Right ventricle myocardium superior (tissue), 1 donor: Measurements from ENCODE around the gene KLK4. TPM values are rescaled to one million over a fixed set of nuclear protein-coding genes. Genes with fewer than 3 reads are reported as not detected.

ENCODE experiments used
- ATAC-seq: fragments of 200-7000 bp; cut with Tn5 transposase; one replicate; pipeline ENCODE4 v1.9.1; 2020; ENCODE audit warnings: mild to moderate bottlenecking; ENCODE audit not compliant: poor library complexity
- DNase-seq: peaks from one replicate; pipeline ENCODE4 v3.0.0-alpha.2; 2020
- intact Hi-C: fragments of 100-400 bp; cut with DNase I; formaldehyde crosslinking; loops from one replicate; pipeline ENCODE4 v1.11.2; 2022
- long read RNA-seq: library from polyadenylated mRNA; unstranded; transcript quantifications from one replicate; pipeline ENCODE4 v2.0.0, GENCODE V29; 2021
- total RNA-seq: library from RNA; stranded (reverse); fragmentation: NEBNext Ultra II Directional; extraction: Animal tissue kit (Norgen Biotek cat#: 25700); gene quantifications from one replicate; pipeline ENCODE4 v1.2.1, GENCODE V29; 2021
- donor health status: DM: no; HTN: yes; CAD: no; lungs with severe emphysema.

KLK4 gene, protein sequence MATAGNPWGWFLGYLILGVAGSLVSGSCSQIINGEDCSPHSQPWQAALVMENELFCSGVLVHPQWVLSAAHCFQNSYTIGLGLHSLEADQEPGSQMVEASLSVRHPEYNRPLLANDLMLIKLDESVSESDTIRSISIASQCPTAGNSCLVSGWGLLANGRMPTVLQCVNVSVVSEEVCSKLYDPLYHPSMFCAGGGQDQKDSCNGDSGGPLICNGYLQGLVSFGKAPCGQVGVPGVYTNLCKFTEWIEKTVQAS
- not detected for total RNA-seq
- long read RNA-seq: 0 reads

DNA sequence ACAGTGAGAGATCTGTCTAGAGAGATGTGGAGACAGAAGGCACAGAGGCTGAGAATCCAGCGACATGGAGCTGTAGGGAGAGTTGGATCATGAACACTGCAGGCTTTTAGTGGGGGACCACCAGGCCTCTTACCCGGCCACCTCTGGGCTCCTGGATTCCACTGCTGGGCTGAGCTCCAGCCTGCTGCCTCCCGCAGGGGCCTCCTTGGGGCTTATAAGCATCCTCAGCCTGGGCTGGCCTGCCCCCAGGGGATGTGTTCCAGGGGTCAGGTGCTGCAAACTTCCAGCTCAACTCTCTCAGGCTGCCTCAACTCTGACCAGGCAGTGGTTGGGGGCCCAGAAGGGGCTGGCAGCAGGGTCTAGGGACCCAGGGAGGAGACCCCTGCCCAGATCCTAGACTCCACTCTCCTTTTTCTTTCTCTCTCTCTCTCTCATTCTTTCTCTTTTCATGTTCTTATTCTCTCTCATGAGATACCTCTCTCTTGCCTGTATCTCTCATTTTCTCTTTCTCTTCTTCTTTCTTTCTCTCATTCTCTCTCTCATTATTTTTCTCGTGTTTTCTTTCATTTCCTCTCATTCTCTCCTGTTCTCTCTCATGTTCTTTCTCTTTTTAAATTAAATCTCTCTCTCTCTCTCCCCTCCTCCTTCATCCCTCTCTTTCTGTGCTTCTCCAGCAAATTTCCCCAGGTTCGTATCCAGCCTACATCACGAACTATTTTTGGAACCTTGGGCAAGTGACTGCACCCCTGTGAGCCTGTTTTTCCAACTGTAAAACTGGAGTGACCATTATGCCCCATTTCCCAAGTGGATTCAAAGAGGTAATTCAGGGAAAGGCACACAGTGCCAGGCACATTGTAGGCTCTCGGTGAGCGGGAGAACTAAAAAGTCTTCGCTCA lies at the start of gene KLK4:
Gene KLK4 (minus strand): TSS at position 190 of the 896 bp plus-strand sequence. CDS start 657 bp downstream, outside the sequence.
- no peak for DNase-seq
- no peak for ATAC-seq
- intact Hi-C loops: no loop called here

DNA sequence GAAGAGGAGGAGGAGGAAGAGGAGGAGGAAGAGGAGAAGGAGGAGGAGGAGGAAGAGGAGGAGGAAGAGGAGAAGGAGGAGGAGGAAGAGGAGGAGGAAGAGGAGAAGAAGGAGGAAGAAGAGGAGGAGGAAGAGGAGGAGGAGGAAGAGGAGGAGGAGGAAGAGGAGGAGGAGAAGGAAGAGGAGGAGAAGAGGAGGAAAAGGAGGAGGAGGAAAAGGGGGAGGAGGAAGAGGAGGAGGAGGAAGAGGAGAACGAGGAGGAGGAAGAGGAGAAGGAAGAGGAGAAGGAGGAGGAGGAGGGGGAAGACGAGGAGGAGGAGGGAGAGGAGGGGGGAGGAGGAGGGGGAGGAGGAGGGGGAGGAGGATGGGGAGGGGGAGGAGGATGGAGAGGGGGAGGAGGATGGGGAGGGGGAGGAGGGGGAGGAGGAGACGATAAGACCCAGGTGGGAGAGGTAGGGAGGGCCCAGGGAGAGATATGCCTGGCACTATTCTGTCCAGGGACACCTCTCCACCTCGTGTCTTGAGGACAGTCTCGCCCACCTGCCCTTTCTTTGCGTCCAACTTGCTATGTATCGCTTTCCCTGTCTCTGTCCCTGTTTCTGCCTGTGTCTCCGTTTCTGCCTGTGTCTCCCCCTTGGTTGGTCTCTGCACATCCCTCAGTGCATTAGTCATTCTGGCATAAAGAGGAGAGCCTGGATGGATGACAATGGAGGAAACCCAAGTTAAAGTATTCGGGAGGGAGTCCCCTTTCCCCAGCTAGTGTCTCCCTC lies 48.7 kb upstream of the KLK4 start:
- intact Hi-C loops: no loop called here

DNA sequence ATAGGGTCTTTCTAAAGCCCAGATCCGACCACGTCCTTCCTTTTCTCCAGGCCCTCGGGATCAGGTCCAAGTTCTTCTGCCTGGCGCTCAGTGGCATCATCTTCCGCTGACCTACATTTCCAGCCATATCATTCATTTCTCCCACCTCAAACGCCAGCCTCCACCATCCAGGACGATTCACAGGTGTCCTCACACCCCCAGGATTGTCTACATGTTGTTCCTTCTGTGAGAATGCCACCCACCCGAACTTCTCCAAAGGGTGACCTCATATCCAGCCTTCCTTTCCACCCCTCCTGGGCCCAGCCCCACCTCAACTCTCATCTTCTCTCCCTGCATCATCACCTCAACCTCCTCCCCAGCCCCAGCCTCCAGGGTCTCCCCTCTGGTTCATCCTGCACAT lies 46.4 kb upstream of the KLK4 start:
- no peak for ATAC-seq
- intact Hi-C loops: no loop called here
- no peak for DNase-seq

More for the DNA sequence above, 48.7 kb upstream of the KLK4 start:
- no peak for DNase-seq
- ATAC-seq: no peak

DNA sequence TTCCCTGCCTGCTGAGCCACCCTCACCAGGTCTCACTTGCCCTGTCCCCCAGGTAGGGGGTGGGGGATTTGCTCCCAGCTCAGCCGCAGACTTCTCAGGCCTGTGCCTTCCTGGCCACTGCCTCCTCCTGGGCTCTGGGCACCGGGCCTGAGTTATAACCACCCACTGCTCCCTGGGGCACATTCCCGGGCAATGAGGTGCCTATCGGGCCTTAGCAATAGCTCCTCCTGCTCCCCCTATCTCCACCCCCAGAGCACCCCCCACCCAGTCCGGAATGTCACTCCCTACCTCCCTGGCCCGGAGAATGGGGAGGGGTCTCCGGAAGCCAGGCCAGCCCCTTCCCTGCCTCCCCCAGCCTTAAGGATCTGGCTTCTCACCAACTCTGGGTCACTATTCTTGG lies 41.7 kb upstream of the KLK4 start, which contains the start of gene KLK5:
Gene KLK5 (minus strand): TSS at position 129 of the 400 bp plus-strand sequence. CDS start 381 bp downstream, outside the sequence.
- ATAC-seq: no peak
- no peak for DNase-seq
- intact Hi-C loops: no loop called here

DNA sequence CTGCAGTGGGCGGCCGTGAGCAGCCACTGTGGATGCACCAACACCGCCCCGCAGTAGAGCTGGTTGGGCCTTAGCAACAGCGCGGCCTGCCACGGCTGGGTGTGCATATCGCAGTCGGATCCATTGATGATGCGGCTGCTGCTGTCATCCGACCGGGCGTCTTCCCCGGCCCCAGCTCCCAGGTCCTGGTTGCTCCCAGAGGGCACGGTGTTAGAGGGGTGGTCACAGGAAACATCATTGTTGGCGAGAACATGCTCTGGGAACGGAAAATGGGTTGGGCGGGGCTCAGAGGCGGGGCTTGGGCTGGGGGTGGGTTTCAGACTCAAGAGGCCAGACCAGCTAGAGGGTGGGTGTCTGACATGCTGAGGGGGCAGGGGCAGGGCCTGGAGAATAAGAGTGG lies 38.7 kb upstream of the KLK4 start:
- DNase-seq (no peak), ATAC-seq (no peak)
- intact Hi-C loops: no loop called here

DNA sequence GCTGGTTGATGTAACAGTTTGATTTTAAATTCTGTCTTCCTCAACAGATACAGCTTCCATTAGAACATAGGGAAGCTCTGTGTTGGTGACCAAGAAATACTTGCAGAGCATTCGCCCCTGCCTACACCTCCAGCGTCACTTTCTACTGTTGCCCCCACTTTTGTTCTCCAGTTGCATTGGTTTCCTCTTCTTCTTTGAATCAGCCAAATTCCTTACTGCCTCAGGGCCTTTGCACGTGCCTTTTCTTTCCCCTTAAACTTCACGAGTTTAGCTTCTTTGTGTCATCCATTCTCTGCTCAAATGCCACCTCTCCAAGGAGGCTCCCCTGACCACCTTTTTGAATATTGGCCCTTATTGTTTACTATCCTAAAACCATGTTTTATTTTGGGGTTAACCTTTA lies 35.9 kb upstream of the KLK4 start:
- intact Hi-C loops: no loop called here
- ATAC-seq: no peak

DNA sequence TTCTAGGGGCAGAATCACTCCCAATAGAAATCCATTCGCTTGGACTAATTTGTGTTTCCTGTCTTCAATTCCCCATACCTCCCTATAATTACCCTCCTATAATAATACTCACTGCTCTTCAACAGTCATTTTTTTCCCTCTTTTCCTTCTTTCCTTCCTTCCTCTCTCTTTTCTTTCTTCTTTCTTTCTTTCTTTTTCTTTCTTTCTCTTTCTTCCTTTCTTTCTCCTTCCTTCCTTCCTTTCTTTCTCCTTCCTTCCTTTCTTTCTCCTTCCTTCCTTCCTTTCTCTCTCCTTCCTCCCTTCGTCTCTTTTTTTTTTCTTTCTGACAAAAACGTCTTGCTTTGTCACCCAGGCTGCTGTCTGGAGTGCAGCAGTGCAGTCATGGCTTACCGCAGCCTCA lies 33.6 kb upstream of the KLK4 start:
- ATAC-seq (no peak), DNase-seq (no peak)
- intact Hi-C loops: no loop called here

More for the DNA sequence above, 35.9 kb upstream of the KLK4 start:
- DNase-seq: no peak

DNA sequence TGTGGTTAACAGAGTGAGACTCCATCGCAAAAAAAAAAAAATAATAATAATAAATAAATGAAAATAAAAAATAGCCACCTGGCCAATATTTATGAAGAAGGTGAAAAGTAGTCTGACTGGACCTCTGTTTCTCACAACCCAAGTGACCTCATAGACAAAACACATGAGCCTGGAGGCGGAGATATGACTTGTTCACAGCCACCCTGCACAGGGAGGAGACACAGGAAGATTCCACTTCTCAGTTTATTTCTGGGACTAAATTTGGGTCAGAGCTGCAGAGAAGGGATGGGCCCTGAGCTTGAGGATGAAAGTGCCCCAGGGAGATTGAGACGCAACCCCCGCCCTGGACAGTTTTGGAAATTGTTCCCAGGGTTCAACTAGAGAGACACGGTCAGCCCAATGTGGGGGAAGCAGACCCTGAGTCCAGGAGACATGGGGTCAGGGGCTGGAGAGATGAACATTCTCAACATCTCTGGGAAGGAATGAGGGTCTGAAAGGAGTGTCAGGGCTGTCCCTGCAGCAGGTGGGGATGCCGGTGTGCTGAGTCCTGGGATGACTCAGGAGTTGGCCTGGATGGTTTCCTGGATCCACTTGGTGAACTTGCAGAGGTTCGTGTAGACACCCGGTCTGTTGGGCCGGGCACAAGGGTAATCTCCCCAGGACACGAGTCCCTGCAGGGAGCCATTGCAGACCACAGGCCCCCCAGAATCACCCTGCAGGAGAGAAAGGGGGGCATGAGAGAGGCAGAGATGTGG lies 32.1 kb upstream of the KLK4 start:
- ATAC-seq (no peak), DNase-seq (no peak)
- intact Hi-C loops: no loop called here

DNA sequence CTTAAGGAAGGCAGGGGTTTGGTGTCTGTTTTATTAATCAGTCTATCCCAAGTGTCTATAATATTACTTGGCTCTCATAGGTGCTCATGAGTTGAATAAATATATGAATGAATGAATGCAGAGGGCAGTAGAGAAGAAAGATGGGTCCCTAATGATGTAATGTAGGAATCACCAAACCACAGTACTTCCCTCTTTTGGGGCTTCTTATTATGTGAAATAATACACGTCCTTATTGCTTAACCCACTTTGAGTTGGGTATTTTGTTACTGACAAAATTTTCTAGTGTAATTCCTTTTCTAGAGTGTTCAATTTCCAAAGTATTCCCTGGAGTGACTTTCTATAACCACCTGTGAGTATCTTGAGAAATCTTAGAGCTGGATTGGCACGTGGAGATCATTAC lies 28.4 kb upstream of the KLK4 start:
- intact Hi-C loops: no loop called here
- ATAC-seq (no peak), DNase-seq (no peak)

DNA sequence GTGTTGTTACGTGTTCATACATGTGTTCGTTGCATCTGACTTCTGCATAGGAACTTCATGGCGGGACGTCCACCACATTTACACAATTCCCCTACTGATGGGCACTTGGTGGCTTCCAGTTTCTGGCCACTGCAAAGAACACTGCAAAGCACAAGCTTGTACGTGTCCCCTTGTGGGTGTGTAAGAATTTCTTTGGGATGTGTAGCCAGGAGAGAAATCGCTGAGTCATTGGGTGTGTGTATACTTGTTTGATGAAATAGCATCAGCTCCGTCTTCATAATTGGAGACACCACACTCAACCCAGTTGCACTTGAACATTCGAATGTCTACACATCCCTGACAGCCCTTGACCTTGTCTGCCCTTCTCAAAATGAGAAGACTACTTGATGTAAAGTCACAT lies 22.4 kb upstream of the KLK4 start:
- DNase-seq (no peak), ATAC-seq (no peak)
- intact Hi-C loops: no loop called here

DNA sequence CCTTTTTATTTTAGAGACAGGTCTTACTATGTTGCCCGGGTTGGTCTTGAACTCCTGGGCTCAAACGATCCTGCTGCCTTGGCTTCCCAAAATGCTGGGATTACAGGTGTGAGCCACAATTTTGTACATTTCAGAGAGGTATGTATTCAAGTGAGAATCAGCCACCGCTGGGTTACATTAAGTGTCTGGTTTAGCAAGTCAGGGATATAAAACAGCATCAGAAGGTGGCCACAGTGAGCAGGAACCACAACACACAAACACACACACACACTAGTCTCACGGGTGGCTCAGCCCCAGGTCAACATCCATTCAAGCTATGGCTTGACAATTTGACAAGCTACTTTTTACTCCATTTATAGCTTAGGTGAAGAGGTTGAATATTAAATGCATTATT lies 21.5 kb upstream of the KLK4 start:
- ATAC-seq (no peak), DNase-seq (no peak)
- intact Hi-C loops: no loop called here

DNA sequence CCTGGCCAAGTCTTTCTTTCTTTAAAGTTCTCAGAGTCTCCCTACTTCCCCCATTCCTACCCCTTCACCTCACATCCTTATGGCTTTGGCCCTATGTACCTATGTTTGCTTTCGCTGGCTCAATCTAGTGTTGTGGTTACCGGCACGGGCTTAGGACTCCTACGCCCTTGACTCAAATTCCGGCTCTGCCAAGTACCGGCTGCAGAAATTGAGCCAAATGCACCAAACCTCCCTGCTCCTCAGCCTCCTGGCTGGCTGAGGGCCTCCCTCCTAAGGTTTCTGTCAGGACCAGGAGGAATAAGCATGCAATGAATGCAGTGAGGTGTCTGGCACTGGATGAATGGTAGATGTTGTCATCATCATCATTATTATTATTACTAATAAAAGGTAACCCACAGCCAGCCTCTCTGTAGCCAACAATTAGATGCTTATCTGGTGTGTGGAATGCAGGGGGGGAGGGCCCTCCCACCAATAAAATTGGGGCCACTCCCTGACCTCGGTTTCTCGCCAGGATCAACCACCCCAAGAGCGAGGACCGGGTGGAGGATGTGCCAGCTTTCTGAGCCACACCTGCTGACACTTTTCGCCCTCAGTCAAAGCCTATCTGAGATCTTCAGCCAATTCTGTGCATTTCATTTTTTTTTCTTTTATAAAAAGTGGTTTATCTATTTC lies 21.0 kb upstream of the KLK4 start:
- intact Hi-C loops: no loop called here
- ATAC-seq (no peak), DNase-seq (no peak)

DNA sequence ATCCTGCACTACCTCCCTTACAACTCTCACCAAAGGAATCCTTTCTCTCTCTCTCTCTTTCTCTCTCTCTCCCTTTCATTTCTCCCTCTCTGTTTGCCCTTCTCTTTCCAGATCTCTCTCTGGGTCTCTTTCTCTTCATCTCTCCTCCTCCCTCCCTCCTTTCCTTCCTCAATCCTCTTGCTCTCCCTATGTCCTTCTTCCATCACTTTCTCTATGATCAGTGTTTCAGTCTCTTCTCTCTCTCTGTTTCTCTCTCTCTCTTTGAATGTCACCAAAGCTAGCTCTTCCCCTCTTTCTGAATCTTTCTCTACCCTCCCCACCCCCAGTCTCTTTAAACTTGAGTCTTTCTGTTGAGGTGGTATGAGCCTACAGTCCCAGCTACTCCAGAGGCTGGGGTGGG lies 19.8 kb upstream of the KLK4 start:
- ATAC-seq (no peak), DNase-seq (no peak)
- intact Hi-C loops: no loop called here

DNA sequence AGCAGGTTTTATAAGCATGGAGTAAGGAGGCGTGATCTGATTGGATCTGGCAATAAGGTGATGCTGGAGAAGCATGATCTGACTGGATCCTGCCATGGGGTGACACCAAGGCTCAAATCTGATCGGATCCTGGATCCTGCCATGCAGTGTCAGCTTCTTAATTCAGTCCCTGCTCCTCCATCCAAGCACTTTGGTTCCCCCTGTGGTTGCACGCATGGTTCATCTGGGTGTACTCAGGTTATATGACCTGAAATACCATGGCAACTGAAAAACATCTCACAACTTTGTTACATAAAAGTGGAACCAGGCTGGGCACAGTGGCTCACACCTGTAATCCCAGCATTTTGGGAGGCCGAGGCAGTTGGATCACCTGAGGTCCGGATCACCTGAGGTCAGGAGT lies 17.6 kb upstream of the KLK4 start:
- intact Hi-C loops: loop anchor here (10.0 kb wide), 2 partner anchors 166 to 564 kb away; partner anchors contain the start of gene NAPSA
- no peak for ATAC-seq
- DNase-seq: no peak

DNA sequence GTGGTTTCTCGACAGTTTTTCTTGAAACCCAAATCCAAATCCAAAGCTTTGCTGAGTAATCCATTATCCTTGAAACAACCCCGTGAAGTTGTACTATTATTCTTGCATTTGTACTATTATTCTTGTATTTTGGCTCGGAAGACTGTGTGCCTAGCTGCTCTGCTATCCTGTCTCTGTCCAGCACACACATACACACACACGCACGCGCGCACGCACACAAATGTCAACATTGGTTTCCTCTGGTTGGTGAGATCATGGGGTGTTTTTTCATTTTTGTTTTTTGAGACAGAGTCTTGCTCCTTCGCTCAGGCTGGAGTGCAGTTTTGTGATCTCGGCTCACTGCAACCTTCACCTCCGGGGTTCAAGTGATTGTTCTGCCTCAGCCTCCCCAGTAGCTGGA lies 14.9 kb upstream of the KLK4 start:
- ATAC-seq: no peak
- DNase-seq: no peak
- intact Hi-C loops: loop anchor here (10.0 kb wide), 2 partner anchors 169 to 561 kb away; partner anchors contain the start of gene NAPSA

DNA sequence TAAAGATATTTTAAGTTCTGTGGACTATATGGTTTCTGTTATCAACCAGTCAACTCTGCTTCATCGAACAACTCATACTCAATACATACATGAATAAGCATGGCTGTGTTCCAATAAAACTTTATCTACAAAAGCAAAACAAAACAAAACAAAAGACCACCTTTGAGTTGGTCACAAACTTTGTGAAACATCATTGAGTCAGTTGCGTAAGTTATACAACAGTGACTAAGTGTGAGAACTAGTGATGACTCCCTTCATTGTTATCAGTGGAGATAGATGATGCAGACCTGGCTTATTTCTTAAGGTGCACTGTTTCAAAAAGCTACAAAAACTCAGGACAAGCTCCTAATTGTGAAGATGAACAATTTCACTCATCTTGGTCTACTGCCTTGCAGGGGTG lies 14.5 kb upstream of the KLK4 start:
- ATAC-seq (no peak), DNase-seq (no peak)
- intact Hi-C loops: loop anchor here (10.0 kb wide), 2 partner anchors 169 to 561 kb away; partner anchors contain the start of gene NAPSA

DNA sequence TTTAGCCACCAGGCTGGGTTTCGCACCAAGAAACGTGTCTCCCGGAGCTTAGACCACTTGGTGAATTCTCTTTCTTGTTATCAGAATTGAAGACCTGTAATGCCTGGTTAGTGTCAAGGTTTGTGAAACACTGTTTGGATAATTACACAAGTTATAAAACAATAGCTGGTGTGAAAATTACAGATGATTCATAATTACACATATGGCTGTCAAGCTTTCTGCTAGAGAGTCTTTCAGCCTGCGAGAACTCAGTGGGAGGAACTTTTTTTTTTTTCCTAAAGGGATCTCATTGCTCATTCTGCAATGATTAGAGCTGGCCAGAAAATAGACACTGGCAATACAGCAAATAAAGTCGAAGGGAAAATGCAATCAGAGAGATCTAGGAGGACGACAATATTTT lies 13.4 kb upstream of the KLK4 start:
- intact Hi-C loops: loop anchor here (10.0 kb wide), 2 partner anchors 170 to 560 kb away; partner anchors contain the start of gene NAPSA
- ATAC-seq: no peak
- DNase-seq: no peak
